GM23338 (cell line): Measurements from ENCODE around the gene TPPP3. TPM values are rescaled to one million over a fixed set of nuclear protein-coding genes. Genes with fewer than 3 reads are reported as not detected.

Experiments
- ATAC-seq: fragments of 200-7000 bp; cut with Tn5 transposase; 3 replicates; pipeline ENCODE4 v1.9.1; 2020
- DNase-seq: peaks from one replicate; pipeline ENCODE4 v3.0.0-alpha.2; 2015; ENCODE audit warnings: low spot score
- H2AFZ ChIP-seq: fragments of 200-600 bp; sonication (generic); 2 replicates; pipeline ENCODE4 v1.8.0; 2016; ENCODE audit warnings: antibody characterized with exemption, mild to moderate bottlenecking, moderate library complexity
- H3F3A ChIP-seq: fragments of 200-600 bp; sonication (generic); replicated peaks from 2 replicates; pipeline ENCODE4 v1.8.0; 2017; ENCODE audit warnings: antibody characterized with exemption, mixed run types, low read depth
- H3K27ac ChIP-seq: fragments of 200-600 bp; sonication (generic); 2 replicates; pipeline ENCODE4 v1.6.1; 2016; ENCODE audit warnings: low read depth
- H3K27me3 ChIP-seq: fragments of 200-600 bp; sonication (generic); 2 replicates; pipeline ENCODE4 v1.8.0; 2016; ENCODE audit warnings: mild to moderate bottlenecking, mixed run types, moderate library complexity; ENCODE audit not compliant: insufficient read depth
- H3K36me3 ChIP-seq: fragments of 200-600 bp; sonication (generic); 2 replicates; pipeline ENCODE4 v1.8.0; 2016; ENCODE audit warnings: mild to moderate bottlenecking; ENCODE audit not compliant: insufficient read depth
- H3K4me1 ChIP-seq: fragments of 200-600 bp; sonication (generic); 2 replicates; pipeline ENCODE4 v1.8.0; 2016; ENCODE audit warnings: mild to moderate bottlenecking, moderate library complexity; ENCODE audit not compliant: insufficient read depth
- H3K4me2 ChIP-seq: fragments of 200-600 bp; sonication (generic); 2 replicates; pipeline ENCODE4 v1.7.1; 2017; ENCODE audit warnings: mixed run types
- H3K4me3 ChIP-seq: fragments of 200-600 bp; sonication (generic); 2 replicates; pipeline ENCODE4 v1.6.1; 2016; ENCODE audit warnings: mixed run types
- H3K79me2 ChIP-seq: fragments of 200-600 bp; sonication (generic); replicated peaks from 2 replicates; pipeline ENCODE4 v1.8.0; 2017; ENCODE audit warnings: mild to moderate bottlenecking; ENCODE audit not compliant: insufficient read depth
- H3K9me2 ChIP-seq: fragments of 200-600 bp; sonication (generic); 2 replicates; pipeline ENCODE4 v1.8.0; 2017; ENCODE audit not compliant: insufficient read depth
- H4K20me1 ChIP-seq: fragments of 200-600 bp; sonication (generic); replicated peaks from 2 replicates; pipeline ENCODE4 v1.8.0; 2017; ENCODE audit warnings: mild to moderate bottlenecking; ENCODE audit not compliant: insufficient read depth
- H3K27ac Mint-ChIP-seq: 2 replicates; pipeline ENCODE4 v1.8.0; 2020; ENCODE audit warnings: inconsistent platforms, mild to moderate bottlenecking, moderate library complexity, mixed read lengths
- H3K27me3 Mint-ChIP-seq: 3 replicates; pipeline ENCODE4 v1.8.0; 2022; ENCODE audit warnings: low read depth, mild to moderate bottlenecking, moderate library complexity, mixed read lengths, inconsistent platforms; ENCODE audit not compliant: insufficient read depth, poor library complexity
- H3K36me3 Mint-ChIP-seq: 3 replicates; pipeline ENCODE4 v1.8.0; 2021; ENCODE audit warnings: low read depth, mild to moderate bottlenecking, inconsistent platforms, moderate library complexity, mixed read lengths
- H3K4me1 Mint-ChIP-seq: 3 replicates; pipeline ENCODE4 v1.8.0; 2020; ENCODE audit warnings: mild to moderate bottlenecking, inconsistent platforms, mixed read lengths
- H3K4me3 Mint-ChIP-seq: 3 replicates; pipeline ENCODE4 v1.8.0; 2021; ENCODE audit warnings: moderate library complexity, mild to moderate bottlenecking, inconsistent platforms, mixed read lengths
- H3K9me3 Mint-ChIP-seq: 3 replicates; pipeline ENCODE4 v1.8.0; 2020; ENCODE audit warnings: moderate library complexity, mild to moderate bottlenecking, inconsistent platforms, mixed read lengths
- CREB1 ChIP-seq: fragments of 250-450 bp; sonication (Bioruptor Pico); IDR thresholded peaks from 2 replicates; pipeline ENCODE4 v1.5.0; 2020; ENCODE audit warnings: low read depth, mild to moderate bottlenecking, moderate library complexity
- CTCF ChIP-seq, 2 experiments: fragments of 200-600 bp in 1 of 2; sonication (generic) in 1 of 2; conservative IDR thresholded peaks; 2 replicates each; pipeline versions ENCODE4 v1.5.1 to v1.6.1; 2016 to 2017; ENCODE audit warnings: antibody characterized with exemption in 2 of 2, low read depth in 2 of 2, mild to moderate bottlenecking in 2 of 2, moderate library complexity in 1 of 2
- EZH2phosphoT487 ChIP-seq: fragments of 200-600 bp; sonication (generic); IDR thresholded peaks from one replicate; pipeline ENCODE4 v1.8.1; 2018; ENCODE audit warnings: antibody characterized with exemption; ENCODE audit not compliant: unreplicated experiment
- JUNB ChIP-seq: IDR thresholded peaks from one replicate; pipeline ENCODE4 v1.6.1; 2016; ENCODE audit warnings: antibody characterized with exemption; ENCODE audit not compliant: unreplicated experiment
- STAT1 ChIP-seq: IDR thresholded peaks from one replicate; pipeline ENCODE4 v1.6.1; 2016; ENCODE audit warnings: antibody characterized with exemption; ENCODE audit not compliant: unreplicated experiment
- polyA plus RNA-seq: library from polyadenylated mRNA; unstranded; fragments of >200 nt; fragmentation: Nextera tagmentation; extraction: Ambion mirVana; gene quantifications from 2 replicates; pipeline ENCODE4 v1.2.1, GENCODE V29; 2016
- total RNA-seq: library from RNA; depleted of rRNA; stranded (reverse); fragments of >200 nt; shearing (Covaris generic); gene quantifications from 2 replicates; pipeline ENCODE4 v1.2.3, GENCODE V29; 2014

TPPP3 gene
- total and polyA plus RNA-seq, 2 experiments from 2014 or later, result 0.26 to 0.28 TPM

- Histone ChIP-seq H4K20me1 (no peaks in the 10 kb centered on the region), H3K79me2 (no peaks in the 10 kb centered on the region), H3F3A (0 out of 2 replicates have a peak, but pooled peaks cover 3% of the 10 kb centered on the region), H2AFZ (no peak overlapping the region), H3K4me2 (no peak overlapping the region), H3K4me1 (peaks cover 20% of the 10 kb centered on the region; the same call in 1 of the 2 replicates), H3K36me3 (no peaks in the 10 kb centered on the region), H3K4me3 (no peak overlapping the region), H3K9me2 (no peaks in the 10 kb centered on the region), H3K27ac (no peak overlapping the region), H3K27me3 (peaks cover 19% of the 10 kb centered on the region)
- peaks cover 33% of the 10 kb centered on the region for H3K27me3 Mint-ChIP-seq
- ATAC-seq, result no peak
- no peaks in the 10 kb centered on the region for H3K9me3 Mint-ChIP-seq
- H3K4me1 Mint-ChIP-seq, result peaks cover 23% of the 10 kb centered on the region
- H3K36me3 Mint-ChIP-seq, result no peaks in the 10 kb centered on the region; the same call in 2 of the 3 replicates
- no peak overlapping the region for H3K4me3 Mint-ChIP-seq
- no peak for TF ChIP-seq CTCF (conservative IDR thresholded peaks at IDR 0.05; ENCODE audit: low read depth in 2 of 2)
- no peak for TF ChIP-seq EZH2phosphoT487
- TF ChIP-seq STAT1, result no peak
- TF ChIP-seq CREB1 (CRISPR knock-in tag), result no peak
- TF ChIP-seq JUNB, result no peak
- DNase-seq, result no peak
- H3K27ac Mint-ChIP-seq, result no peak overlapping the region
Measured at GRCh38 chr16:67388591-67388990, 4.7 kb downstream of the TPPP3 start.

- peaks cover 15% of the 10 kb centered on the region for H3K27me3 ChIP-seq
- no peak overlapping the region for H3K4me3 ChIP-seq
- Mint-ChIP-seq H3K4me1 (peaks cover 23% of the 10 kb centered on the region), H3K4me3 (no peak overlapping the region), H3K9me3 (no peaks in the 10 kb centered on the region), H3K27ac (no peak overlapping the region), H3K27me3 (peaks cover 29% of the 10 kb centered on the region), H3K36me3 (no peaks in the 10 kb centered on the region; the same call in 2 of the 3 replicates)
- peaks cover 21% of the 10 kb centered on the region; the same call in 1 of the 2 replicates for H3K4me1 ChIP-seq
- no peak for DNase-seq
- no peak for ATAC-seq
- no peak overlapping the region for H2AFZ ChIP-seq
- H4K20me1 ChIP-seq, result no peaks in the 10 kb centered on the region
- H3K36me3 ChIP-seq, result no peaks in the 10 kb centered on the region
- H3K79me2 ChIP-seq, result no peaks in the 10 kb centered on the region
- H3K4me2 ChIP-seq, result no peak overlapping the region
- H3F3A ChIP-seq, result 0 out of 2 replicates have a peak, but pooled peaks cover 3% of the 10 kb centered on the region
- TF ChIP-seq CREB1 (CRISPR knock-in tag) (no peak), CTCF (conservative IDR thresholded peaks at IDR 0.05; ENCODE audit: low read depth in 2 of 2) (no peak)
- H3K9me2 ChIP-seq, result no peaks in the 10 kb centered on the region
- no peak overlapping the region for H3K27ac ChIP-seq
Measured at GRCh38 chr16:67388191-67388590, 5.1 kb downstream of the TPPP3 start.
